Fibroblast of lung (primary cell): Measurements from ENCODE around the gene DUOX2. TPM values are rescaled to one million over a fixed set of nuclear protein-coding genes. Genes with fewer than 3 reads are reported as not detected.
"Not testable (repeated sequence)": the region's sequence is repeated elsewhere in the genome, so short reads cannot be mapped to it uniquely, and the experiment has no call there.

Source experiments
- DNase-seq, 2 donors: peaks; one replicate each; pipeline versions ENCODE4 v3.0.0 to v3.0.0-alpha.2; 2010; ENCODE audit warnings: low read depth in 2 of 2
- H2AFZ ChIP-seq: 2 replicates; pipeline ENCODE4 v1.5.1; 2012; ENCODE audit warnings: low read length, control low read depth, inconsistent platforms
- H3K27ac ChIP-seq: 2 replicates; pipeline ENCODE4 v1.5.1; 2011; ENCODE audit warnings: low read length, control low read depth; ENCODE audit not compliant: insufficient read depth
- H3K27me3 ChIP-seq: 2 replicates; pipeline ENCODE4 v1.5.1; 2011; ENCODE audit warnings: mild to moderate bottlenecking, low read length; ENCODE audit not compliant: control insufficient read depth, insufficient read depth
- H3K36me3 ChIP-seq: 2 replicates; pipeline ENCODE4 v1.5.1; 2011; ENCODE audit warnings: low read length; ENCODE audit not compliant: control insufficient read depth, insufficient read depth
- H3K4me1 ChIP-seq: 2 replicates; pipeline ENCODE4 v1.5.1; 2011; ENCODE audit warnings: low read length; ENCODE audit not compliant: control insufficient read depth, insufficient read depth; ENCODE audit errors: extremely low read depth
- H3K4me2 ChIP-seq: 2 replicates; pipeline ENCODE4 v1.5.1; 2011; ENCODE audit warnings: low read length, control low read depth; ENCODE audit not compliant: insufficient read depth; ENCODE audit errors: extremely low read depth
- H3K4me3 ChIP-seq, 4 experiments: fragments of 200-600 bp in 1 of 4; sonication (generic) in 1 of 4; replicated peaks in 1 of 4; 2 replicates each; pipeline ENCODE4 v1.5.1; 2011 to 2016; ENCODE audit warnings: low read length in 4 of 4, low read depth in 3 of 4, mild to moderate bottlenecking in 3 of 4, control low read depth in 2 of 4, inconsistent platforms in 1 of 4, mixed read lengths in 1 of 4; ENCODE audit not compliant: insufficient read depth in 1 of 4; ENCODE audit errors: control extremely low read depth in 1 of 4
- H3K79me2 ChIP-seq: 2 replicates; pipeline ENCODE4 v1.5.1; 2012; ENCODE audit warnings: mild to moderate bottlenecking, low read length, inconsistent platforms; ENCODE audit not compliant: control insufficient read depth, insufficient read depth
- H3K9ac ChIP-seq: 2 replicates; pipeline ENCODE4 v1.5.1; 2011; ENCODE audit warnings: mild to moderate bottlenecking, low read length, control low read depth; ENCODE audit not compliant: insufficient read depth
- H3K9me3 ChIP-seq: 2 replicates; pipeline ENCODE4 v1.5.1; 2012; ENCODE audit warnings: low read depth, low read length; ENCODE audit not compliant: control insufficient read depth, insufficient read depth
- H4K20me1 ChIP-seq: 2 replicates; pipeline ENCODE4 v1.5.1; 2011; ENCODE audit warnings: low read length; ENCODE audit not compliant: control insufficient read depth, insufficient read depth; ENCODE audit errors: extremely low read depth
- CTCF ChIP-seq, 2 donors: IDR thresholded peaks in 1 of 2; conservative IDR thresholded peaks in 1 of 2; 1 replicate in 1 of 2; 2 replicates in 1 of 2; pipeline ENCODE4 v1.5.1; 2011 to 2012; ENCODE audit warnings: low read length in 2 of 2, control low read depth in 1 of 2, inconsistent platforms in 1 of 2, low read depth in 1 of 2, mild to moderate bottlenecking in 1 of 2
- EZH2 ChIP-seq: IDR thresholded peaks from 2 replicates; pipeline ENCODE4 v1.5.1; 2012; ENCODE audit warnings: low read length, control low read depth, mild to moderate bottlenecking; ENCODE audit errors: missing control alignments
- polyA plus RNA-seq, 2 donors: library from polyadenylated mRNA; depleted of rRNA in 1 of 2; stranded (reverse) in 1 of 2; unstranded in 1 of 2; fragments of >200 nt; gene quantifications; 2 replicates each; pipeline ENCODE4 v1.2.1, GENCODE V29; 2011 to 2012; ENCODE audit warnings: missing spikeins in 1 of 2
- total RNA-seq: library from RNA; depleted of rRNA; stranded (reverse); fragments of >200 nt; gene quantifications from 2 replicates; pipeline ENCODE4 v1.2.1, GENCODE V29; 2014

Gene DUOX2
- total and polyA plus RNA-seq, 2 donors (not counting 1 experiment from before 2014, with no cell fraction given): not detected

- H3K9ac ChIP-seq: no peak overlapping the region
- H3K27ac ChIP-seq: no peak overlapping the region
- H3K4me3 ChIP-seq: no peak overlapping the region
- peak in 1 of 2 donors; percentile 59 for DNase-seq
- H3K4me1 ChIP-seq: no peaks in the 10 kb centered on the region
- H3K36me3 ChIP-seq: no peaks in the 10 kb centered on the region
- no peaks in the 10 kb centered on the region for H3K79me2 ChIP-seq
- no peaks in the 10 kb centered on the region for H3K9me3 ChIP-seq
- H4K20me1 ChIP-seq: no peaks in the 10 kb centered on the region
- no peaks in the 10 kb centered on the region for H3K27me3 ChIP-seq
- no peak overlapping the region for H2AFZ ChIP-seq
- H3K4me2 ChIP-seq: no peak overlapping the region
- TF ChIP-seq CTCF (conservative IDR thresholded peaks at IDR 0.05 in 1 of 2, IDR thresholded peaks at IDR 0.05 in 1 of 2; ENCODE audit: low read depth in 1 of 2, low read length in 2 of 2): no peak
- TF ChIP-seq EZH2: no peak
Observed at GRCh38 chr15:45048794-45049631, 65.0 kb downstream of the DUOX2 start.

DNA sequence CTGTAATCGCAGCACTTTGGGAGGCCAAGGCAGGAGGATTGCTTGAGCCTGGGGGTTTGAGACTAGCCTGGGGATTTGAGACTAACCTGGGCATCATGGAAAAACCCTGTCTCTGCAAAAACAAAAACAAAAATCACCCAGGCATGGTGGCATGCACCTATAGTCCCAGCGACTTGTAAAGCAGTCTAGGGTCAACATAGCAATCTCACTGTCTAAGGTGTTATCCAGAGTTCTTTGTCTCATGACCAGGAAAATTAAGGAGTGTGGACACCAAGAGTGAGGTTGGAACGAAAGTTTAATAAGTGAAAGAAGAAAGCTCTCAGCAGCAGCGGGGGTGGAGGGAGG lies 65.6 kb downstream of the DUOX2 start:
- not testable (repeated sequence) for H3K9me3 ChIP-seq, H3K4me2 ChIP-seq, H3K27ac ChIP-seq, H3K79me2 ChIP-seq, H2AFZ ChIP-seq, H3K9ac ChIP-seq, H3K4me1 ChIP-seq, H4K20me1 ChIP-seq, H3K27me3 ChIP-seq, H3K4me3 ChIP-seq, DNase-seq, H3K36me3 ChIP-seq

GRCh38 chr15:45044270-45044669 lies 69.7 kb downstream of the DUOX2 start:
- DNase-seq, H3K27me3 ChIP-seq, H3K9me3 ChIP-seq, H2AFZ ChIP-seq, H3K36me3 ChIP-seq, H4K20me1 ChIP-seq, H3K27ac ChIP-seq, H3K79me2 ChIP-seq, H3K4me1 ChIP-seq, H3K9ac ChIP-seq, H3K4me3 ChIP-seq, H3K4me2 ChIP-seq: not testable (repeated sequence)

DNA sequence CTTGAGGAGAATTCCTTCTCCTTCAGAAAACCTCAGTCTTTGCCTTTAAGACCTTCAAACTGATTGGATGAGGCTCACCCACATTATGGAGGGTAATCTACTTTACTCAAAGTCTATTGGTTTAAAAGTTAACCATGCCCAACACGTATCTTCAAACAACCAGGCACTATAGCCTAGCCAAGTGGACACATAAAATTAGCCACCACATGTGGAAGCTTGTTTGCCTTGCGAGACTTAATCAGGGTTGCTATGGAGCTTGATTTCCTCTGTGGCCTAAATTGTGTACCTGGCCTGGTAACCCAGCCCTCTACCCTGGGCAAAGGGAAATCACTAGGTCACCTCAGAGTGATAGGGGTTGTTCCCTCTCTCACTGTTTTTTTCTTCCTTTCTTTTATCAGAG lies 71.1 kb downstream of the DUOX2 start:
- H3K79me2 ChIP-seq, H3K27me3 ChIP-seq, H4K20me1 ChIP-seq, H3K9ac ChIP-seq, H3K4me1 ChIP-seq, H3K4me2 ChIP-seq, H3K4me3 ChIP-seq, H3K36me3 ChIP-seq, H3K9me3 ChIP-seq, H3K27ac ChIP-seq, H2AFZ ChIP-seq, DNase-seq: not testable (repeated sequence)

Other genes starting within 250 kb of the DUOX2 start
- gene TERB2, start 157.5 kb downstream of the DUOX2 start, total RNA-seq: not detected in 2 replicates
- gene TERB2, start 157.5 kb downstream of the DUOX2 start, polyA plus RNA-seq: not detected in 2 replicates
- 4.6 and 8.9 TPM in 2 replicates for gene SORD, start 91.0 kb downstream of the DUOX2 start, total RNA-seq
- gene SORD, start 91.0 kb downstream of the DUOX2 start, polyA plus RNA-seq: 13.0 and 16.9 TPM in 2 replicates
- gene DUOXA2, start 154 bp upstream of the DUOX2 start, total RNA-seq: not detected in 2 replicates
- not detected in 2 replicates for gene DUOXA2, start 154 bp upstream of the DUOX2 start, polyA plus RNA-seq
- not detected in 2 replicates for gene DUOXA1, start 15.7 kb upstream of the DUOX2 start, total RNA-seq
- not detected in 2 replicates for gene DUOXA1, start 15.7 kb upstream of the DUOX2 start, polyA plus RNA-seq
- not detected in 2 replicates for gene DUOX1, start 15.8 kb upstream of the DUOX2 start, total RNA-seq
- gene DUOX1, start 15.8 kb upstream of the DUOX2 start, polyA plus RNA-seq: not detected in 2 replicates
- gene SHF, start 73.8 kb upstream of the DUOX2 start, total RNA-seq: 3.3 and 3.6 TPM in 2 replicates
- 0.82 and 0.85 TPM in 2 replicates for gene SHF, start 73.8 kb upstream of the DUOX2 start, polyA plus RNA-seq
- not detected in 2 replicates for gene SLC28A2, start 138.1 kb upstream of the DUOX2 start, total RNA-seq
- not detected in 2 replicates for gene SLC28A2, start 138.1 kb upstream of the DUOX2 start, polyA plus RNA-seq